ENCODE measurements around the gene SPOCK1.

DNA sequence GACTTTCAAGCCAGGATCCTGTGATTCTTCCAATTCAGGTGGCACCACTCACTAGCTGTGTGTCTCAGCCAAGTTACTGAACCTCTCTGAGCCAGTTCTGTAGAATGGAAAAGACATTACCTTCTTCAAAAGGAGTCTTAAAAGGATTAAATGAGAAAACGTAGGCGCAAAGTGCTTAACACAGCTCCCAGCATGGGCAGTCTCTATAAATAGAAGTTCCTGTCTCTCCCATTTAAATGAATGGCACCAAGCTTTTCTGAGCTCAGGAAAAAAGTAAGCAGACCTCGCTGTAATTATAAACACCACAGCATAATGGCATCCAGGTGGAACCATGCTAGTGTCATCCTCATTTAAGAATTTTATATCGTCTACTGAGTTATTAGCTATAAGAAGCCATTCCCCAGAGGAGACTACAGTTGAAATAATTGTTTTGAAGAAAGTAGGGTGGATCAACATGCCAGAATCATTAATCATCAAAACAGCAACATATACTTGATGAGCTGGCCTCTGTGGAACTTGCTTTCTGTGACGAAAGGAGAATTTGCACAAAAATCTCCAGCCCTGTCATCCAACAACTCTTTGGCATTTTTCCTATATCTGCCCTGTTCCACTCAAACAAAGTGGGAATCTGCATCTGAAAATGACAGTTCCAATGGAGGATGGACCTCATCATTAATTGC, 188.9 kb downstream of the SPOCK1 start:
- TF ChIP-seq EZH2 (IDR thresholded peaks at IDR 0.05; ENCODE audit: insufficient read depth, poor library complexity, severe bottlenecking) (no peak), EZH2phosphoT487 (IDR thresholded peaks at IDR 0.05; ENCODE audit: insufficient read depth, low read depth) (no peak)
